NCI-H345 treated with DMSO at 0.1 percent for 48 hours (cell line): ENCODE results near the gene TCEA2.
A peak's percentile ranks its signal among the peaks of the same experiment; 100 is the strongest.
"Not testable (repeated sequence)": the region's sequence is repeated elsewhere in the genome, so short reads cannot be mapped to it uniquely, and the experiment has no call there.

Source experiments
- DNase-seq: peaks from one replicate; lab custom pipeline; 2025; ENCODE audit not compliant: unreplicated experiment; lab: John Stamatoyannopoulos, UW

Gene TCEA2

GRCh38 chr20:64076061-64076997, 13.3 kb downstream of the TCEA2 start:
- no peak for DNase-seq

- DNase-seq, result no peak
These were observed 14.1 kb downstream of the TCEA2 start for GRCh38 chr20:64077094-64077493.

DNA sequence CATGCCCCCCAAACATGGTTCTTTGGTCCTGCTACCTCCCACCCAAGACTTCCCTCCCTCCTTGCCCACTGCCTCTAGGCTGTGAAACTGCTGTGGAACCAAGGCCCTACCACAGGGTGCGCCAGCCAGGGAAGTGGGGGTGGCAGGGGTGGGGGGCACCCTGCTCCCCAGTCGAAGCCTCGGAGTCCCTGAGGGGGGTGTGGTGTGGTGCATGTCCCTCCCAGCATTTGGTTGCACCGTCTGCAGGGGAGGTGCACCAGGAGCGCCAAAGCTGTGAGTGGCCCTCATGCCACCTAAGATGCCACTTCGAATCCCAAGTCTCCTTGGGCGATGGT, 14.5 kb downstream of the TCEA2 start:
- DNase-seq, result no peak

DNA sequence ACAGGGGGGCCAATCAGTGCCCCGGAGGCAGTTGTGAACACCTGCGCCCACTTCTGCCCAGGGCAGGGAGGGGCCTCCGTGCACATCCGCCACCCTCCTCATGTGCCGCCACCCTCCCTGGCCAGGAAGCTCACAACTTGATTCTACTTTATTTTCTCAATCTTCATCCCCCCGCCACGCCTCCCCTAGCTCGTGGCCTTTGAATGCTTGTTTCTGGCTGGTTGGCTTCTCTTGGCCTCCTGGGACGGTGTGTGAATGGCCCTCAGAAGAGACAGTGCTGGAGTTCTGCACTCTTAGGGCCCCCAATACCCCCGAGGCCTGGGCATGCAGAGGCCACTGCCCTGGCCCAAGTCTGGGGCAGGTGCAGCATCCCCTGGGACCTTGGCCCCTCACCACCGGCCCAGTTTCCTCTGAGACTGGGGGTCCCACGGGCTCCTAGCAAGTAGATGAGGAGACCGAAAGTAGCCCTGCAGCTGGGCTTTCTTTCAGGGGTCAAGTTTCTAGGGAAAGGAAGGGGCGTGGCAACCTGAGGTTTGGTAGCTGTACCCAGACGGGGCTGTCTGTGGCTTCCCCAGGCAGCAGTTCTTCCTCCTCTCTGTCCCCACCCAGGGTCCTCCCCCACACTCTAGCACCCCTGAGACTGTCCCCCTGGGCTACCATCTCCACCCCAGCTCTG, 15.0 kb downstream of the TCEA2 start:
- no peak for DNase-seq

- DNase-seq, result no peak
These were observed 15.9 kb downstream of the TCEA2 start for GRCh38 chr20:64078934-64079272.

GRCh38 chr20:64079273-64080012, 16.4 kb downstream of the TCEA2 start, which contains the start of gene RGS19:
Gene RGS19, minus strand, starts transcription at chr20:64079518. Its CDS starts 2,632 bp downstream, at chr20:64076886.
- no peak for DNase-seq

DNA sequence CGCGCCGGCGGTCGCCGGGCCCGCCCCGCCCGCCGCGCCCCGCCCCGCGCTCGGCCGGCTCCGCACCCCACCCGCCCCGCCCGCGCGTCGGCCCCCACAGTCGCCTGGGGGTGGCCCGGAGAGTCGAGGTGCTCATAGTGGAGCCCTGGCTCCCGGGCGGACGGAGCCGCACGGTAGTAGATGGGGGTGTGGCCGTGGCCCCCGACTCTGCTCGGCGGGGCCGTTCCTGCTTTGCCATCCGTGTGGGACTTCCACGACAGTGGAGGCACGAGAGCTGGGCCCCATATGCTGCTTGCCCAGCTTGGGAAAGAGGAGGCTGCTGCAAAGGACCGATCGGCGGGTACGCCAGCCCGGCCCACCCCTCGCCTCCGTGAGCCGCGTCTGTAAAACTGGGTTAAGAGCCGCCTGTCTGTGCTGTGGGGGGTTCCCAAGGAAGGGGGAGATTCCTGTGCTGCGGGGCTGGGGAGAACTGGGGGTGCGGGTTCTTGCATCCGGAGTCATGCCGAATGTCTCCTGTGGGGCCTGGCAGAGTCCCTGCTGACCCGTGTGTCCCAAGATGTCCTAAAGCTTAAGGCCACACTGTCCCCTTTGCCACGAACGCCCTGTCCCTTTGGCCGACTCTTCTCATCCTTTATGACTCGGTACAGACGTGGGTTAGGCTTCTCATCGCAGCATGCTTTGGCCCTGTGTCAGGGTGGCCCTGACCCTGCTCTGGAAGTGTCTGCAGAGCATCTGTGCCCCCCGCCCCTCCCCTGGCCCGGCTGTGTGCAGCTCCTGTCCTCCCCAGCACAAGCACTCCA, 17.2 kb downstream of the TCEA2 start, which contains the start of gene OPRL1:
Gene OPRL1, plus strand, starts transcription at position 70 of the 800 bp plus-strand sequence. CDS start 12,639 bp downstream, outside the sequence.
- DNase-seq, result no peak

DNA sequence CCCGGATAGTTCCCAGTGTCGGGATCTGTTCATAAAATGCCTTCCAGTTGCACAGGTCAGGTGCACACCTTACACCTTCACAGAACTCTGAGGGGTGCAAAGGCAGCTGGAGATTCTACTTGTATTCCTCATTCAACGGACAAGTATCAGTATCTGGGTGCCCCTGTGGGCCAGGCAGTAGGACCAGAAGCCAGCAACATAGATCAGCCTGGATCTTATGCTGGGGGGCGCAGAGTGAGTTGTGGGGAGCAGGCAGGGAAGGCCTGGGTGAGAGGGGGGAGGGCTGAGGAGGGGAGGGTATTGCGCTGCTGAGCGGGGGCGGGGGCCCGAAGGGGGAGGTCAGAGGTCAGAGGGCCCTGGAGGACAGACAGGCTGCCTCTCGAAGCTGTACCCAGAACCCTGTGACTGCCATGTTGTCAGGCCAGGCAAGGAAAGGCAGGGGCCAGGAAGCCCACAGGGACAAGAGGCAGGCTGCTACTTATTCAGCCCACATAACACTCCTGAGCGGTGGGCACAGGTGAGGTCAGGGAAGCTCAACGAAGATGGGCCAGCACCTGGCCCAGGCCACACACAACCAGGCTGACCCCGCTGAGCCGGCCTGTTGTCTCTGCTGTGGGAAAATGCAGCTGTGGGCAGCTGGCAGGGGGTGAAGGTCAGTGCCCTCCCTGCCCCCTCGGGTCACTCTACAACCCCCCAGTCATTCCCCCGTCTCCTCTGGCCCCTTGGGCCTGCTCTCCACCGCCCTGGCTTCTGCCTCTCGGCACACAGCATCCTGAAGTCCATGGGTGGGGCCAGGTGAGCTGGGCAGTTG, 18.0 kb downstream of the TCEA2 start:
- no peak for DNase-seq

- no peak for DNase-seq
These were observed 18.6 kb downstream of the TCEA2 start for GRCh38 chr20:64081624-64081964.

DNA sequence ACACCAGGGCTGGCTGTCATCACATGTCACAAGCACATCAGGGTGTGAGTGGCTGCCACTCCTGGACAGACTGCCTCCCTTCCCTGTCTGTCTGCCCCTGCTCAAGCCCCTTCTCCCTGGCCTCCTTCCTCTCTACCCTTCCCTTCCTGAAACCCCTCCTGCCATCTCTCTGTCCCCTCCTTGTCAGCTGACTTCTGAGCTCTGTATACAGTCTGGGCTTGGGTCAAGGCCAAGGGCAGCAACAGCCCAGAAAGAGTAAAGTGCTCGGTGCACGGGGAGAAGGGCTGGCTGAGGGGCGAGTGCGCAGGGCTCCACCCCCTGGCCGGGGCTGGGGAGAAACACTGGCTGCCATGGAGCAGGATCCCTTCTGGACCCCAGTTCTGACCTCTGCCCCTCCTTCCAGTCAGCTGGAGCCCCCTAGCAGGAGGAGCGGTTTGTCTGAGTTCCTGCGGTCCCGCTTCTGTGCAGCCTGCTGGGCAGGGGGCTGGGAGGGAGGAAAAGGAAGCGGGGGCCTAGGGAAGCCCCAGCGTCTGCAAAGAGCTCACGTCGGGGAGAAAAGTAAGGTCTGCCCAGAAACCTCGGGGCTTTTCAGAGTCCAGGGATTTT, 19.2 kb downstream of the TCEA2 start:
- no peak for DNase-seq

DNA sequence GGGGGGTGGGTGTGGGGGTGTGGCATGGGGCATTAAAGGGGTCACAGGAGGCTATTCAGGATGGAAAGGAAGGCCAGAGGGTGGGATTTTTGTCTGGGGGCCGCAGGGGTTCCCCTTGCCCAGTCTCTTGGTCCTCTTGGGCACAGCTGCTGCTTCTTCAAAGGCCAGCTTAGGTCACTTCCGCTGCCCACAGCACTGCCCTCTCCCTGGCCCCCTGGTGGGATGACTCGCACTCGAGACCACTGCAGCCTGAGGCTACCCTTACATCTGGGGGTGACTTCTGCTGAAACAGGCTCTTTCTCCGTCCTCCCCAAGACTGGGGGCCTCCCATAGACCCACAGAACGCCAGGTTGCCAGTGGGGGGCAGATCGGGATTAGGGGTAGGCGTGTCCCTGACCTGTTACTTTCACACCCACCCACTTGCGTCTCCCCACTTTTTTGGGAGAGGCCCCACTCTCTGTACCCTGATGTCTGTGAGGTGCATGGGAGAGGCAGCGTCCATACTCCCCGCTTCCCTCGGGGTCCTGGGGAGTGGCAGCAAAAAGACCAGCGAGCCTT, 19.9 kb downstream of the TCEA2 start:
- DNase-seq, result no peak

GRCh38 chr20:64083378-64083803, 20.4 kb downstream of the TCEA2 start:
- peak; percentile 87 for DNase-seq

- no peak for DNase-seq
These were observed 21.0 kb downstream of the TCEA2 start, which contains the start of gene LKAAEAR1 for GRCh38 chr20:64083804-64084684. Gene LKAAEAR1, minus strand, starts transcription at chr20:64084398. Its CDS starts 179 bp downstream, at chr20:64084219.

GRCh38 chr20:64084685-64085152, 21.7 kb downstream of the TCEA2 start:
- DNase-seq, result no peak

- DNase-seq, result no peak
These were observed 23.8 kb downstream of the TCEA2 start for GRCh38 chr20:64086801-64087200.

GRCh38 chr20:64087226-64087825, 24.3 kb downstream of the TCEA2 start:
- DNase-seq, result not testable (repeated sequence)

DNA sequence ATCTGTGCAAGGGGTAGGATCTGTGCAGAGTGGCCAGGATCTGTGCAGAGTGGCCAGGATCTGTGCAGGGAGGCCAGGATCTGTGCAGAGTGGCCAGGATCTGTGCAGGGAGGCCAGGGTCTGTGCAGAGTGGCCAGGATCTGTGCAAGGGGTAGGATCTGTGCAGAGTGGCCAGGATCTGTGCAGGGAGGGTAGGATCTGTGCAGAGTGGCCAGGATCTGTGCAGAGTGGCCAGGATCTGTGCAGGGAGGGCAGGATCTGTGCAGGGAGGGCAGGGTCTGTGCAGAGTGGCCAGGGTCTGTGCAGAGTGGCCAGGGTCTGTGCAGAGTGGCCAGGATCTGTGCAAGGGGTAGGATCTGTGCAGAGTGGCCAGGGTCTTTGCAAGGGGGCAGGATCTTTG, 25.6 kb downstream of the TCEA2 start:
- DNase-seq, result not testable (repeated sequence)

GRCh38 chr20:64090165-64090564, 27.2 kb downstream of the TCEA2 start:
- DNase-seq, result no peak
